BE2C (cell line): ENCODE data around the gene COX4I2.
"Not testable (repeated sequence)": the region's sequence is repeated elsewhere in the genome, so short reads cannot be mapped to it uniquely, and the experiment has no call there.

Source experiments
- DNase-seq: peaks from one replicate; pipeline ENCODE4 v3.0.0-alpha.2; 2020
- H3K27me3 ChIP-seq: fragments of 250-450 bp; sonication (Bioruptor Pico); 2 replicates; pipeline ENCODE4 v1.5.1; 2020; ENCODE audit warnings: mild to moderate bottlenecking
- H3K36me3 ChIP-seq: fragments of 250-450 bp; sonication (Bioruptor Pico); 2 replicates; pipeline ENCODE4 v1.5.1; 2020; ENCODE audit warnings: mild to moderate bottlenecking
- H3K4me1 ChIP-seq: fragments of 250-450 bp; sonication (Bioruptor Pico); 2 replicates; pipeline ENCODE4 v1.5.1; 2020
- H3K4me3 ChIP-seq: 2 replicates; pipeline ENCODE4 v1.5.1; 2011; ENCODE audit warnings: low read depth, low read length
- H3K9me3 ChIP-seq: fragments of 250-450 bp; sonication (Bioruptor Pico); 2 replicates; pipeline ENCODE4 v1.5.1; 2020
- TF ChIP-seq, protein P1 (sequence below): IDR thresholded peaks from 2 replicates; pipeline ENCODE4 v1.5.1; 2012; ENCODE audit warnings: mild to moderate bottlenecking, low read depth, low read length

COX4I2 gene

DNA sequence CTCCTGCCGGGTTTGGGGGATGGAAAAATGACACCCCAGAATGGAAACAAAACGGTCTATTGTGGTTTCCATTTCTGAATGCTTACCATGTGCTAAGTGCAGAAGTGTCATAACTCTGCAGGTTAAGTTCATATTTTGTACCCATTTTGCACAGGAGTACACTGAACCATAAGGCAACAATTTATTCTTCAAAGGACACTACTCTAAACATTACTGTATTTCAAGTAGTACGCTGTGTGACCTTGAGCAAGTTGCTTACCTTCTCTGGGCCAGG lies 42.4 kb upstream of the COX4I2 start:
- TF ChIP-seq, protein P1, sequence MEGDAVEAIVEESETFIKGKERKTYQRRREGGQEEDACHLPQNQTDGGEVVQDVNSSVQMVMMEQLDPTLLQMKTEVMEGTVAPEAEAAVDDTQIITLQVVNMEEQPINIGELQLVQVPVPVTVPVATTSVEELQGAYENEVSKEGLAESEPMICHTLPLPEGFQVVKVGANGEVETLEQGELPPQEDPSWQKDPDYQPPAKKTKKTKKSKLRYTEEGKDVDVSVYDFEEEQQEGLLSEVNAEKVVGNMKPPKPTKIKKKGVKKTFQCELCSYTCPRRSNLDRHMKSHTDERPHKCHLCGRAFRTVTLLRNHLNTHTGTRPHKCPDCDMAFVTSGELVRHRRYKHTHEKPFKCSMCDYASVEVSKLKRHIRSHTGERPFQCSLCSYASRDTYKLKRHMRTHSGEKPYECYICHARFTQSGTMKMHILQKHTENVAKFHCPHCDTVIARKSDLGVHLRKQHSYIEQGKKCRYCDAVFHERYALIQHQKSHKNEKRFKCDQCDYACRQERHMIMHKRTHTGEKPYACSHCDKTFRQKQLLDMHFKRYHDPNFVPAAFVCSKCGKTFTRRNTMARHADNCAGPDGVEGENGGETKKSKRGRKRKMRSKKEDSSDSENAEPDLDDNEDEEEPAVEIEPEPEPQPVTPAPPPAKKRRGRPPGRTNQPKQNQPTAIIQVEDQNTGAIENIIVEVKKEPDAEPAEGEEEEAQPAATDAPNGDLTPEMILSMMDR = no peak
- no peaks in the 10 kb centered on the region for H3K36me3 ChIP-seq
- DNase-seq = no peak

DNA sequence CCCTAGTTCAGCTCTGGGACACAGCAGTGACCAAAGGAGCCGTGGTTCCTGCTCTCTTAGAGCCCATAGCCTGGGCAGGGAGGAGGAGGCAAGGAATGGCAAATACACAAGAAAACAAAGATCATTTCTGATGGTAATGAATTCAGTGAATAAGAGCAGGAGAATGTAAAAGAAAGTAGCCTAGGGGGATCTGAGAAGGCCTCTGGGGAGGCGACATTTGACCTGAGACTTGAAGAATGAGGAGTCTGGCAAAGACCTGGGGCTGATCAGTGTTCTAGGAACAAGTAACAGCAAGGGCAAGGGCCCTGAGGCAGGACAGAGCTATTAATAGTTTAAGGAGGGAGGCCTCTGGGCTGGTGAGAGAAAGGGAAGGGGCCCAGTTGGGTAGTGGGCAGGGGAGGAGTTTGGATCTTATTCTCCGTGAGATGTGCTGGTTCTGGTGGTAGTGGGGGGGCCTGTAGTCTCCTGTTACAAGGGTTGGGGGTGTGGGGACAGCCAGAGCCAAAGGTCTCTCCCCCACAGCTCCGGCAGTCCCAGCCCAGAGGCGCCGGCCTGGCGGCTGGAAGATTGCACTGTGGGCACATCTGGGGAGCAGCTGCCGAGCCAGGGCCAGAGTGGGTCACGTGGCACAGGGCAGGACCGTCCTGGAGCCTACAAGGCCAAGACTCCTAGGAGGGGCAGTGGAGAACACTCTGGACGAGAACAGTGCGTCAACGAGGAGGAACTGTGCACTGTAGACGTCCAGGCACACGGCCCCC lies 41.9 kb upstream of the COX4I2 start:
- no peak overlapping the region for H3K4me3 ChIP-seq
- peak; percentile 93 for DNase-seq
- TF ChIP-seq, protein P1 = no peak
- no peaks in the 10 kb centered on the region for H3K9me3 ChIP-seq
- peaks cover 11% of the 10 kb centered on the region for H3K4me1 ChIP-seq
- no peaks in the 10 kb centered on the region for H3K36me3 ChIP-seq
- H3K27me3 ChIP-seq = no peaks in the 10 kb centered on the region

More for the DNA sequence above, 42.4 kb upstream of the COX4I2 start:
- Histone ChIP-seq H3K9me3 (no peaks in the 10 kb centered on the region), H3K27me3 (no peaks in the 10 kb centered on the region), H3K4me3 (no peak overlapping the region), H3K4me1 (peaks cover 11% of the 10 kb centered on the region)

DNA sequence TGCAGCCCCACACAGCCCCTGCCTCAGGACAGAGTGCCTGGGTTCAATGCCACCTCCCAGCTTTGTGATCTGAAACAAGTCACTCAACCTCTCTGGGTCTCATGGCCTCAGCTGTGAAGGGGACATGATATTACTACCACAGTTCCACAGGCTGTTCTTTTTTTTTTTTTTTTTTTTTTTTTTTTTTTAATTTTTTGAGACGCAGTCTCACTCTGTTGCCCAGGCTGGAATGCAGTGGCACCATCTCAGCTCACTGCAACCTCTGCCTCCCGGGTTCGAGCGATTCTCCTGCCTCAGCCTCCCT lies 41.3 kb upstream of the COX4I2 start:
- H3K9me3 ChIP-seq, H3K27me3 ChIP-seq, DNase-seq, H3K4me3 ChIP-seq, H3K36me3 ChIP-seq: not testable (repeated sequence)
- H3K4me1 ChIP-seq = peaks cover 11% of the 10 kb centered on the region

DNA sequence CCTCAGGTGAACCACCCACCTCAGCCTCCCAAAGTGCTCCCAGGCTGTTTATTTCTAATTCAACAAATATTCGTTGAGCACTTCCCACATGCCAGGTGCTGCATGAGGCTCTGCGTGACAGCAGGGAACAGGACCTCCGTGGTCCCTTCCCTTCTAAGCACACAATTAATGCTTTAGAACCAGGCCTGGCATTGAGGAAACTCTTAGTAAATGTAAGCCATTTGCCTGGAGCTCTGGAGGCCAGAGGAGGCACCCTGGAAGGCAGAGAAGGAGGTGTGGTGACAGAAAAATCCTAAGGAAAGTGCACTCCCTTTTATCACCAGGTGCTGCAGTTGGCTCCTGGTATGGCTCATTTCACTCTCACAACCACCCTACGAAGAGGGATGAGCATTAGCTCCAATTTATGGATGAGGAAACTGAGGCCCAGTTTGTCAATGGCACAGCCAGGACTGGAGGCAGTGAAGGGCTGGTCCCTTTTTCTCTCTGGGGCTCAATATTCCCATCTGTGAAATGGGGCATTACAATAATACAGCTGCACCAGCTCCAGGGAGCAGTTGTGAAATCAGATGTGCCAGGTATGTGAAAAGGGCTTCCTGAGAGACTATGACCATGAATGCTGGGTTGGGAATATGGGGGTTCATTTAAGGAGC lies 40.8 kb upstream of the COX4I2 start:
- H3K27me3 ChIP-seq = no peaks in the 10 kb centered on the region
- TF ChIP-seq, protein P1 = no peak
- no peaks in the 10 kb centered on the region for H3K36me3 ChIP-seq
- H3K9me3 ChIP-seq = no peaks in the 10 kb centered on the region
- no peak overlapping the region for H3K4me3 ChIP-seq
- no peak for DNase-seq
- peaks cover 11% of the 10 kb centered on the region for H3K4me1 ChIP-seq

DNA sequence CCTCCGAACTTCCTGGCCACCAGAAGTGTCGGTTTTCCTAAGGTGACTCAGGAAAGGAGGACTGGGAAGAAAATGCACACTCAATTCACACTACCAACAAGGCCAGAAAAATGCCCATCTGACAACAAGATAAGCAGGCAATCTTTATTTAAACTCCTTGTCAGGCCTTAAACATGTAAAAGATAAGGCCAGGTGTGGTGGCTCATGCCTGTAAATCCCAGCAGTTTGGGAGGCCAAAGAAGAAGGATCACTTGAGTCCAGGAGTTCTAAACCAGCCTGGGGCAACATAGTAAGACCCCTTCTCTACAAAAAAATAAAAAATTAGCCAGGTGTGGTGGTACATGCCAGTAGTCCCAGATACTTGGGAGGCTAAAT lies 40.2 kb upstream of the COX4I2 start:
- no peaks in the 10 kb centered on the region for H3K9me3 ChIP-seq
- peaks cover 11% of the 10 kb centered on the region for H3K4me1 ChIP-seq
- no peaks in the 10 kb centered on the region for H3K27me3 ChIP-seq
- H3K4me3 ChIP-seq = no peak overlapping the region
- DNase-seq = no peak
- TF ChIP-seq, protein P1 = no peak
- H3K36me3 ChIP-seq = no peaks in the 10 kb centered on the region

DNA sequence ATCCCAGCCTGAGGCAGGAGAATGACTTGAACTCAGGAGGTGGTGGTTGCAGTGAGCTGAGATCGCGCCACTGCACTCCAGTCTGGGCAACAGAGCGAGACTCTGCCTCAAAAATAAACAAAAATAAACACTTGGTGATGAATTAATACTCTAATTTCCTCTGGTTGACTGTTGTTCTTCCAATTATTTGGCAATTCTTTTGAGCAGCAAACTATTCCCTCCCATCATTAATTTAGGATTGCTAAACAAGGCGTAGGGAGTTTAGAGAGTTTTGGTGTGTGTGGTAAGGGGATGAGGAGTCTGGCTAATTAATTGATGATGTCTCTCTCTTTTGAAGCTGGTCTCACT lies 35.3 kb upstream of the COX4I2 start:
- Histone ChIP-seq H3K9me3 (no peaks in the 10 kb centered on the region), H3K36me3 (peaks cover 17% of the 10 kb centered on the region), H3K4me3 (no peak overlapping the region), H3K27me3 (no peaks in the 10 kb centered on the region), H3K4me1 (peaks cover 10% of the 10 kb centered on the region)
- DNase-seq = no peak
- TF ChIP-seq, protein P1 = no peak
